Measurements from ENCODE around the gene C17orf50. TPM values are rescaled to one million over a fixed set of nuclear protein-coding genes. Genes with fewer than 3 reads are reported as not detected.

Gene C17orf50
- total RNA-seq, 1 experiment from 2014 or later = not detected

DNA sequence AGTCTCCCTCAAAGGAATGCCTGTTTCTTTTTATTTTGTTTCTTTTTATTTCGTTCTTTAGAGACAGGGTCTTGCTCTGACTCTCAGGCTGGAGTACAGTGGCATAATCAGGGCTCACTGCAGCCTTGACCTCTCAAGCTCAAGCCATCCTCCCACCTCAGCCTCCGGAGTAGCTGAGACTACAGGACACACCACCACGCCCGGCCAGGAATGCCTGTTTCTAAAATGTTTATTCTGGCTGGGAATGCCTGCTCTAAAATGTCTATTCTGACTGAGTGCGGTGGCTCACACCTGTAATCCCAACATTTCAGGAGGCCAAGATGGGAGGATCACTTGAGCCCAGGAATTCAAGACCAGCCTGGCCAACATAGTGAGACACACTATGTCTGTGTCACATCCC, 37.2 kb downstream of the C17orf50 start:
- intact Hi-C loops (cut with micrococcal nuclease) = no loop called here
- TF ChIP-seq, protein P1, sequence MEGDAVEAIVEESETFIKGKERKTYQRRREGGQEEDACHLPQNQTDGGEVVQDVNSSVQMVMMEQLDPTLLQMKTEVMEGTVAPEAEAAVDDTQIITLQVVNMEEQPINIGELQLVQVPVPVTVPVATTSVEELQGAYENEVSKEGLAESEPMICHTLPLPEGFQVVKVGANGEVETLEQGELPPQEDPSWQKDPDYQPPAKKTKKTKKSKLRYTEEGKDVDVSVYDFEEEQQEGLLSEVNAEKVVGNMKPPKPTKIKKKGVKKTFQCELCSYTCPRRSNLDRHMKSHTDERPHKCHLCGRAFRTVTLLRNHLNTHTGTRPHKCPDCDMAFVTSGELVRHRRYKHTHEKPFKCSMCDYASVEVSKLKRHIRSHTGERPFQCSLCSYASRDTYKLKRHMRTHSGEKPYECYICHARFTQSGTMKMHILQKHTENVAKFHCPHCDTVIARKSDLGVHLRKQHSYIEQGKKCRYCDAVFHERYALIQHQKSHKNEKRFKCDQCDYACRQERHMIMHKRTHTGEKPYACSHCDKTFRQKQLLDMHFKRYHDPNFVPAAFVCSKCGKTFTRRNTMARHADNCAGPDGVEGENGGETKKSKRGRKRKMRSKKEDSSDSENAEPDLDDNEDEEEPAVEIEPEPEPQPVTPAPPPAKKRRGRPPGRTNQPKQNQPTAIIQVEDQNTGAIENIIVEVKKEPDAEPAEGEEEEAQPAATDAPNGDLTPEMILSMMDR (IDR thresholded peaks at IDR 0.05; ENCODE audit: unreplicated experiment) = no peak
- Mint-ChIP-seq H3K4me3 (ENCODE audit: unreplicated experiment) (no peak overlapping the region), H3K4me1 (ENCODE audit: insufficient read depth, unreplicated experiment) (peaks cover 43% of the 10 kb centered on the region), H3K27me3 (ENCODE audit: insufficient read depth, unreplicated experiment) (no peaks in the 10 kb centered on the region), H3K27ac (ENCODE audit: low read depth, unreplicated experiment) (no peak overlapping the region), H3K36me3 (ENCODE audit: insufficient read depth, unreplicated experiment) (no peaks in the 10 kb centered on the region), H3K9me3 (ENCODE audit: unreplicated experiment) (no peaks in the 10 kb centered on the region)
- CTCF ChIA-PET = interaction anchor here (0.7 to 11.7 kb wide), 3 partner anchors 16 to 49 kb away, joined by 3 to 153 read pairs (median 3); no protein-coding TSS in a partner anchor
- DNase-seq (ENCODE audit: unreplicated experiment) = no peak
- POLR2A ChIA-PET = interaction anchor here (4.5 to 27.4 kb wide), 3 partner anchors 9 to 23 kb away, joined by 58 to 736 read pairs (median 117); partner anchors contain the start of gene TAF15
- no TSS peak for BruUV-seq (replicated peaks)

GRCh38 chr17:35799942-35800341, 39.3 kb downstream of the C17orf50 start:
- intact Hi-C loops (cut with micrococcal nuclease) = no loop called here
- Mint-ChIP-seq H3K4me1 (ENCODE audit: insufficient read depth, unreplicated experiment) (peaks cover 39% of the 10 kb centered on the region), H3K27ac (ENCODE audit: low read depth, unreplicated experiment) (peak overlapping the region; percentile 67), H3K36me3 (ENCODE audit: insufficient read depth, unreplicated experiment) (no peaks in the 10 kb centered on the region), H3K4me3 (ENCODE audit: unreplicated experiment) (no peak overlapping the region), H3K27me3 (ENCODE audit: insufficient read depth, unreplicated experiment) (no peaks in the 10 kb centered on the region), H3K9me3 (ENCODE audit: unreplicated experiment) (no peaks in the 10 kb centered on the region)
- TF ChIP-seq, protein P1 (IDR thresholded peaks at IDR 0.05; ENCODE audit: unreplicated experiment) = no peak
- peak; percentile 96 for DNase-seq (ENCODE audit: unreplicated experiment)
- ChIA-PET CTCF (interaction anchor here (0.5 to 11.7 kb wide), 9 partner anchors 9 to 1548 kb away, joined by 3 to 153 read pairs (median 6); partner anchors contain the start of gene TAF15), POLR2A (interaction anchor here (0.6 to 27.4 kb wide), 7 partner anchors 9 to 556 kb away, joined by 3 to 736 read pairs (median 5); partner anchors contain the start of gene TAF15)
- BruUV-seq (replicated peaks) = no TSS peak

DNA sequence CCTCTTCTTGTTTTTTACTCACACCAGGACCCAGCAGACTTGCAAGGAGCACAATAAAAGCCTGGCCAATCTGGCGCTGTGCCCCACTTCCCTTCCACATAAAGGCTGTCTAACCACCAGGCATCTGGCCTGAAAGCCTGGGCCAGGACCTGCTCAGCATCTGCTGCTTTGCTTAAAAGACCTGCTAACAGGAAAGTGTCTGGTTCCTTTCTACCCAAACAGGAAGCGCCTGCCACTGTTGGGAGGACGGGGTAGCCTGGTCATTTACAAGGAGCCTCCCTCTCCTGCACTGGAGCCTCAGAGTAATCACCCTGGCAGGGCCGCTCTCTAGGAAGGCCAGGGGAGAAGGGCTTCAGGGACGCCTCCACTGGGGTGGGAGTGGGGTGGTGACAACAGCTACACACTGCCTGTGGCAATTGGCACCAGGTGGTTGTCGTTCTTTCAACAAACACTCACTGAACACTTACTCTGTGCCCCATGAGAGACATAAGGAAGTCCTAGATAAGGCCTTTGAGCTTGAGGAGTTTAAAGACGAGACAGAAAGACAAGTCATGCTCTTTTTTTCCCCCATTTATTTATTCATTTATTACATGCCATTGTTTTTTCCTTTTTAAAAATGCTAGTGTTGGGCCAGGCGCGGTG, 41.0 kb downstream of the C17orf50 start:
- no TSS peak for BruUV-seq (replicated peaks)
- H3K9me3 Mint-ChIP-seq (ENCODE audit: unreplicated experiment) = no peaks in the 10 kb centered on the region
- H3K27ac Mint-ChIP-seq (ENCODE audit: low read depth, unreplicated experiment) = no peak overlapping the region
- CTCF ChIA-PET = interaction anchor here (0.5 to 11.7 kb wide), 3 partner anchors 20 to 60 kb away, joined by 3 to 153 read pairs (median 3); no protein-coding TSS in a partner anchor
- intact Hi-C loops (cut with micrococcal nuclease) = no loop called here
- no peaks in the 10 kb centered on the region for H3K27me3 Mint-ChIP-seq (ENCODE audit: insufficient read depth, unreplicated experiment)
- TF ChIP-seq, protein P1 (IDR thresholded peaks at IDR 0.05; ENCODE audit: unreplicated experiment) = no peak
- no peak for DNase-seq (ENCODE audit: unreplicated experiment)
- no peaks in the 10 kb centered on the region for H3K36me3 Mint-ChIP-seq (ENCODE audit: insufficient read depth, unreplicated experiment)
- H3K4me1 Mint-ChIP-seq (ENCODE audit: insufficient read depth, unreplicated experiment) = peaks cover 43% of the 10 kb centered on the region
- H3K4me3 Mint-ChIP-seq (ENCODE audit: unreplicated experiment) = no peak overlapping the region
- POLR2A ChIA-PET = interaction anchor here (0.6 to 27.4 kb wide), 3 partner anchors 8 to 29 kb away, joined by 3 to 736 read pairs (median 3); no protein-coding TSS in a partner anchor

- no peak overlapping the region for H3K4me3 Mint-ChIP-seq (ENCODE audit: unreplicated experiment)
- H3K27me3 Mint-ChIP-seq (ENCODE audit: insufficient read depth, unreplicated experiment) = no peaks in the 10 kb centered on the region
- CTCF ChIA-PET = interaction anchor here (0.6 to 10.8 kb wide), 30 partner anchors 8 to 748 kb away, joined by 3 to 684 read pairs (median 4); partner anchors contain the start of genes C17orf50 and MMP28
- DNase-seq (ENCODE audit: unreplicated experiment) = peak; percentile 93
- no peaks in the 10 kb centered on the region for H3K9me3 Mint-ChIP-seq (ENCODE audit: unreplicated experiment)
- TF ChIP-seq, protein P1 (IDR thresholded peaks at IDR 0.05; ENCODE audit: unreplicated experiment) = peak; percentile 96
- H3K27ac Mint-ChIP-seq (ENCODE audit: low read depth, unreplicated experiment) = no peak overlapping the region
- POLR2A ChIA-PET = interaction anchor here (0.6 to 10.7 kb wide), 2 partner anchors 28 to 43 kb away, joined by 3 to 489 read pairs; no protein-coding TSS in a partner anchor
- no TSS peak for BruUV-seq (replicated peaks)
- intact Hi-C loops (cut with micrococcal nuclease) = loop anchor here (1.0 to 5.0 kb wide), 2 partner anchors 37 to 192 kb away; no protein-coding TSS in a partner anchor
- peaks cover 8% of the 10 kb centered on the region for H3K36me3 Mint-ChIP-seq (ENCODE audit: insufficient read depth, unreplicated experiment)
- H3K4me1 Mint-ChIP-seq (ENCODE audit: insufficient read depth, unreplicated experiment) = peaks cover 48% of the 10 kb centered on the region
Measured at GRCh38 chr17:35804658-35805192, 44.0 kb downstream of the C17orf50 start.

All from MCF 10A (cell line).